ENCODE data around the gene SPTBN4.
"Not testable (repeated sequence)": the region's sequence is repeated elsewhere in the genome, so short reads cannot be mapped to it uniquely, and the experiment has no call there.

Gene SPTBN4

GRCh38 chr19:40623403-40624251 lies 156.8 kb downstream of the SPTBN4 start:
- H3K9me3 ChIP-seq (ENCODE audit: low read length): no peaks in the 10 kb centered on the region
- H3K4me1 ChIP-seq (ENCODE audit: insufficient read depth, low read length): no peaks in the 10 kb centered on the region
- peaks cover 29% of the 10 kb centered on the region for H3K36me3 ChIP-seq (ENCODE audit: insufficient read depth, low read length)
- H3K27me3 ChIP-seq (ENCODE audit: control insufficient read depth in 1 of 2, insufficient read depth in 2 of 2, low read length in 2 of 2): no peaks in the 10 kb centered on the region
- H3K4me3 ChIP-seq (ENCODE audit: low read depth in 1 of 2, low read length in 2 of 2): no peak overlapping the region
- H3K9ac ChIP-seq (ENCODE audit: low read length): no peak overlapping the region
- H3K27ac ChIP-seq (ENCODE audit: low read depth, low read length): no peak overlapping the region

GRCh38 chr19:40624369-40625153 lies 157.8 kb downstream of the SPTBN4 start:
- H3K36me3 ChIP-seq (ENCODE audit: insufficient read depth, low read length): peaks cover 20% of the 10 kb centered on the region
- not testable (repeated sequence) for H3K4me1 ChIP-seq (ENCODE audit: insufficient read depth, low read length); H3K27ac ChIP-seq (ENCODE audit: low read depth, low read length); H3K9me3 ChIP-seq (ENCODE audit: low read length); H3K9ac ChIP-seq (ENCODE audit: low read length); H3K27me3 ChIP-seq (ENCODE audit: control insufficient read depth in 1 of 2, insufficient read depth in 2 of 2, low read length in 2 of 2); H3K4me3 ChIP-seq (ENCODE audit: low read depth in 1 of 2, low read length in 2 of 2)

- Histone ChIP-seq H3K9ac (ENCODE audit: low read length) (no peak overlapping the region), H3K4me1 (ENCODE audit: insufficient read depth, low read length) (no peaks in the 10 kb centered on the region), H3K4me3 (ENCODE audit: low read depth in 1 of 2, low read length in 2 of 2) (no peak overlapping the region), H3K9me3 (ENCODE audit: low read length) (no peaks in the 10 kb centered on the region), H3K27me3 (ENCODE audit: control insufficient read depth in 1 of 2, insufficient read depth in 2 of 2, low read length in 2 of 2) (no peaks in the 10 kb centered on the region), H3K27ac (ENCODE audit: low read depth, low read length) (no peak overlapping the region), H3K36me3 (ENCODE audit: insufficient read depth, low read length) (peaks cover 12% of the 10 kb centered on the region)
Observed at GRCh38 chr19:40625406-40626120, 158.8 kb downstream of the SPTBN4 start.
